Ramos (cell line): ENCODE measurements around the gene TMEM131.
"Not testable (repeated sequence)": the region's sequence is repeated elsewhere in the genome, so short reads cannot be mapped to it uniquely, and the experiment has no call there.

Experiments used
- in situ Hi-C: fragments of 300-500 bp; cut with MboI; formaldehyde crosslinking; loops from one replicate; pipeline ENCODE4 v1.14.3; 2022; ENCODE audit warnings: low sequenced_read_pairs; ENCODE audit not compliant: unreplicated experiment

TMEM131 gene

DNA sequence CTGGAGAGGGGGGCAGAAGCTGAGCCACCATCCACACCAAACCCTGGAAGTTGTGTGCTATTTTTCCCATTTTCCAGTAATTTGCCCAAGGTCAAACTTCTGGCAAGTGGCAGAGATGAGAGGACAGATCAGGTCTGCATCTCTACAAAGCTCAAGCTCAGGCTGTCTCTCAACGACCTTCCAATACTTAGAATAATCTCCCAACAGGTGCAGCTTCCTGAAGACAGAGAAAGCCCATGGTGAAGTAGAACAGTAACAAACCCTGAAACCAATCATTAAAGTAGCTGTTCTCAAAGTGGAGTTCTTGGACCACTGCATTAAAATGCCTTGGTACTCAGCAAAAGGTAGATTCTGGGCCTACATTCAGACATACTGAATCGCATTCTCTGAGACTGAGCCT lies 37.6 kb downstream of the TMEM131 start:
- in situ Hi-C loops: no loop called here

DNA sequence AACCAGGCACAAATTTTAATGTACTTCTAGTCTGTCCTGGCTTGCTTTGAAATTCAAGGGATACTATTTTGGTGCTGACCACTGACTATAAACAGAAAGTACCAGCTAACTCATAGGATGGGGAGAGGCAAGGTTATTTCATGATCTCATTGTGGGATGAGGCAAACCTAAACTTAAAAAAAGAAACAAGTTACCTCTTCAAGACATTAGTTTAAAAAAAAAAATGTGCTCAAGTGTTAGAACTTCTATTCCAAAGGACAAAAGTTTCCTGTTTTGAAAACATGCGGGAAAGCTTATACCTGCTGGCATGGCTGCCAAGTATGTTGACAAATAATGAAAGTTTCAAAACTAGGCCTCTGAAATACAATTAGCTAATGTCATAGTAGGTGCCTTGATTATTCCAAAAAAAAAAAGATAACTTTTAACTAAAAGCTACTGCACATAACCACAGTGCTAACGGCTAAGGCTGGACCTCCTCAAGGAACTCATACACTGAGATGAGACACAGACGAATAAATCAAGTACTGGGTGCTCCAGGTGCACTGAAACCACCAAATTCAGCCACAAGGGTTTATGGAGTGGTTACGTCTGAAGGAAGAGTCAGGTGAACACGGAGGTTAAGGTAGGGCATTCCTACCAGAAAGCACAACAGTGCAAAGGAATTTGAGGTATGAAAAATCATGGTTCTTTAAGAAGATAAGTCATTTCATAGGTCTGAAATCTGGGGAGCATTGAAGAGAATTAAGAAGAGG lies 38.1 kb downstream of the TMEM131 start:
- in situ Hi-C loops: no loop called here

DNA sequence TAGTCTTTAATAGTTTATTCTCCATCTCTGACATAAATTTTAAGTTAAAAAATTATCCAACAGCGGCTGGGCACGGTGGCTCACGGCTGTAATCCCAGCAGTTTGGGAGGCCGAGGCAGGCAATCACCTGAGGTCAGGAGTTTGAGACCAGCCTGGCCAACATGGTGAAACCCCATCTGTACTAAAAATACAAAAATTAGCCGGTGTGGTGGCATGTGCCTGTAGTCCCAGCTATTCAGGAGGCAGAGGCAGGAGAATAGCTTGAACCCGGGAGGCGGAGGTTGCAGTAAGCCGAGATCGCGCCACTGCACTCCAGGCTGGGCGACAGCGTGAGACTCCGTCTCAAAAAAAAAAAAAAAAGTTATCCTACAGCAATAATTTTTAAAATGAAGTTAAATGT lies 39.0 kb downstream of the TMEM131 start:
- in situ Hi-C loops: not testable (repeated sequence)

DNA sequence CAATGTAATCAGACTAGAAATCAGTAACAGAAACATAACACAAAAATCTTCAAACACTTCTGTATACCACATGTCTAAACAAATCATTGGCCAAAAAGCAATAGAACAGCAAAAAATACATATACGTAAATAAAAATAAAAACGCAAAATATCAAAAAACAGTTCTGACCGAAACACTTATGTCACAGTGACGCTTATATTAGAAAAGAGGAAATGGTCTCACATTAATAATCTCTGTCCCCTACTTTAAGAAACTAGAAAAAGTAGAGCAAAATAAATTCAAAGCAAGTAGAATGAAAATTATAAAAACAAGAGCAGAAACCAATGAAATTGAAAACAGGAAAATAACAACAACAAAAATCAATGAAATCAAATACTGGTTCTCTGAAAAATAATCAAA lies 41.9 kb downstream of the TMEM131 start:
- in situ Hi-C loops: no loop called here

DNA sequence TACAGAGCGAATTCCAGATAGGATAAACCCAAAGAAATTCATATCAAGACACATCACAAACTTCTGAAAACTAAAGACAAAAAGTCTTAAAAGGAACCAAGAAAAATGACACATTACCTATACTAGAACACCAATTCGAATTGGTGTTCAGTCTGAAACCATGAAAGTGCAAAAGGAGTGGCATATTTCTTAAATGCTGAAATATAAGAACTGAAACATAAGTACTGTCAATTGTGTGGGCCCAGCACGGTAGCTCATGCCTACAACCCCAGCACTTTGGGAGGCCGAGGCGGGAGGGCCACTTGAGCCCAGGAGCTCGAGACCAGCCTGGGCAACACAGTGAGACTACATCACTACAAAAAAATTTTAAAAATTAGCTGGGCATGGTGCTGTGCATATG lies 43.4 kb downstream of the TMEM131 start:
- in situ Hi-C loops: no loop called here

DNA sequence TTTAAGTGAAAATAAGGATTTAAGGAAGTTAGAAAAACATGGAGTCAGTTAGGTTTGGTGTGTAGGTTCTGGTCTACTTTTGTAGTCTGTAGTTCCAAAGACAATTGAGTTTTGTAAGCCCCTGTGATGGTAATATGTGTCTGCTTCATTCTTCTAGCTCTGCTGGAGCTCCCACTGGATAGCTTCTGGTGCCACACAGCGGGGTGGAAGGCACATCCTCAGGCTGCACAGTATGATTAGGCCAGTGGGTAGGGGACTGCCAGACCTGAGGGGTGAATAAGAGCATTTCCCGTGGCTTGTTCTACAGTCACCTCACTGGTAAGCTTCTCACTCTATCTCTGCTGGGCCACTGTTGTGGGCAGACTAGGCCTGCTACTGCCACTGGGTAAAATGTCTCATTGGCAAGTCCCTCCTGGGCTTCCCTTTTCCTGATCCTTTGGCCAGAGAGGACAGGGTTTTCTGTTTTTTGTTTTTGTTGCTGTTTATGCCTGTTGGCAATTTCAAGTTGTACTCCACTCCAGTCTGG lies 44.5 kb downstream of the TMEM131 start:
- in situ Hi-C loops: no loop called here

DNA sequence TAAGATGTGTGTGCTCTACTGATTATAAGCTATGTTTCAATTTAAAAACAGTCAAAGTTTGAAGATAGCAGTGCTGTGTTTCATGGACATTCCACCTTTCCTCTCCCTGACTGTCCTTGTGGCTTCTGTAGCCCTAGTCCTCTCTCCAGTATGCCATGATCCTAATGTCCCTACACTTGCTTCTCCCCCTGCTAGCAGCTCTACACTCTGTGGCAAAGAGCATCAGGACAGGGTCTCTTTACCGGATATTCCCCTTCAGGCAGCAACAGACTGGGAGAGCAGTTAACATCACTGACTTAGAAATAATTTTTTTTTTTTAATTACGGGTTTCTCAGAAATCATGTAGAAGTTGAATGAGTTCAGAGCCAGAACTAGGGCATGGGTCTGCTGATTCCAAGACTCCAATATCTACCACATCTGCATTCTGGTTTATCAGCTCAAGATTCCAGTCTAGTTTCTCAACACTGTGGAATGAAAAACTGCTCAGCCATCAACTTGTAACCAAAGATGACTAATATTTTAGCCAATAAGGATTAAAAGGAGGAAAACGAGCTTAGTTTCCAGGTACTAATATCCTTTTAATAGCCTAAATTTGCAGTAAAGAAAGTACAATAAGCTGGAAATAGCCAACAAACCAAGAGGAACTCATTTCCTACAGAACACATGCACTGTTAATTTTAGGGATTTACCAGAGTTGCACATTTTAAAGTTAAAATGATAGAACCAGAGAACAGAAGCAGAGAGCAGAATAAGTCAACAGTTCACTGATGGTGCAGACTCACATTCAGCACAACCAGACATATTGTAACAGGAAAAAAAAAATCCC lies 45.2 kb downstream of the TMEM131 start:
- in situ Hi-C loops: no loop called here

DNA sequence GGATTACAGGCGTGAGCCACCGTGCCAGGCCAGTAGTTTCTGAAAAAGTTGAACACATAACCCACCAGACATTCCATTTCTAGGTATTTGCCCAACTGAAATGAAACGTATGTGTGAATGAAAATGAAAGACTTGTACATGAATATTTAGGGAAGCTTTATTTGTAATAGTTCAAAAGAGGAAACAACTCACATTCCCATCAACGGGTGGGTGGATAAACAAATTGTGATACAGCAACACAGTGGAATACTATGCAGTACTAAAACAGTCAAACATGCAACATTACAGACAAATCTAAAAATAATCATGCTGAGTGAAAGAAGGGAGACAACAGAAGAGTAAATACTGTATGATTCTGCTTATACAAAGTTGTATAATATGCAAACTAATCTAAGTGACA lies 46.8 kb downstream of the TMEM131 start:
- in situ Hi-C loops: no loop called here

DNA sequence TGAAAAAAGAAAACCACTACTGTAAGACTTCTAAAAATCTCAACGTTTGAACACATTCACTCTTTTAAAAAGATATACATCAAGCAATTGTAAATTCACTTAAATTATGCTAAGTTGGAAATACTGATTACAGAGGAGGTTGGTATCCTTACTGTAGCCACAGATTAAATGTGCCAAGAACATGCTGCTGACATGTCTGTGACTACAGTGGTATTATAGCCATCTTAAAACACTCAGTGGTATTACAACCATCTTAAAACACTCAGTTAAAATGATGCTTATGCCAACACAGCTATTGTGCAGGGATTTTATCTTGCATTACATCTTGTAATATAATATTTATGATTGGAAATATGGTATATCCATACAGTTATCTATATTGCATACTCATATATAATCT lies 50.0 kb downstream of the TMEM131 start:
- in situ Hi-C loops: no loop called here

DNA sequence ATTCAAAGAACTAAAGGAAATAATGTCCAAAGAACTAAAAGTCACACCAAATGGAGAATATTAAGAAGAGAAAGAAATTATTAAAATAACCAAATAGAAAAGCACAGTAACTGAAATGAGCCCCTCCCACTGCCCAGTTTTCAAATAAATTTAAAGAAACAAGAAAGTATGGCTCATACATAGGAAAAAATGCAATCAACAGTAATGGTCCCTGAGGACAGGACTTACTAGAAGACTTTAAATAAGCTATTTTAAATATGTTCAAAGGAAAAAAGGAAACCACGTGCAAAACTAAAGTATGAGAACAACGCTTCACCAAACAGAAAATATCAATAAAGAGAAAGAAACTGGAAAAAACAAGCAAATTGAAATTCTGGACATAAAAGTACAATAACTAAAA lies 58.9 kb downstream of the TMEM131 start:
- in situ Hi-C loops: no loop called here

DNA sequence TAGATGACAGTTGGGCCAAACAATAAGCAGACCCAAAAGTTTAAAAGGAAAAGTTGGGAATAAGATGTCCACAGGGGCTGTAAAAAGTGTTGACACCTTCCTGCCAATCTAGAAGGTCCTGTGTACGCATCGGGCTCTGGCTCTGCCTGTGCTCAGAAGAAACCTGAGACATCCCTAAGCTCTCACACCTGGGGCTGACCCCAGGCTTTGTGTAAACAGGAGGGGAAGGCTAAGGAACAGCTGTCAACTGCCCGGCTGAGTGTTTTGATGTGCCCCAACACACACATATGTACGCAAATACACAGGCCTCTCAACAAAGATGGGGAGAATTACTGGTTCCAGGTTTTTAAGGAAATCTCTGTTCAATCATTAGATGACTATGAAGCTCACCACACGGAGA lies 59.5 kb downstream of the TMEM131 start:
- in situ Hi-C loops: no loop called here

DNA sequence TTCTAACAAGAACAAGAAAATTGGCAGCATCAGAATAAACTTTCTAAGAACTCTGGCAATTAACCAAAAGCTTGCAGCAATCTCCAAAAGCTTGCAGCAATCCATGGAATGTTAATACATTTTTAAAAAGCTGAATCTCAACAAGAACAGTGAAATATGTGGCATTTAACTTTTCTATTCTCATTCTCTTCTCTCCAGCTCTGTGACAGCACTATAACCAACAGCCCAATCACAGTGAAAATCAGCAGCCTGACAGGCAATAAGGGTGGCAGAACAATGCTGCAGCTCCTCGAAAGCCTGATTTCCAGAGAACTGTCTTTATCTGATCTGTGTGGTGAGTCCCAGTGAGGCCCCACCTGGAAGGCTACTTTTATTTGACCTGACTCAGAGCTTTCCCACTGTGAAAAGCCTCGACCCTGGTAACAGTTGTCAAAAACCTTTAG lies 60.0 kb downstream of the TMEM131 start:
- in situ Hi-C loops: no loop called here

DNA sequence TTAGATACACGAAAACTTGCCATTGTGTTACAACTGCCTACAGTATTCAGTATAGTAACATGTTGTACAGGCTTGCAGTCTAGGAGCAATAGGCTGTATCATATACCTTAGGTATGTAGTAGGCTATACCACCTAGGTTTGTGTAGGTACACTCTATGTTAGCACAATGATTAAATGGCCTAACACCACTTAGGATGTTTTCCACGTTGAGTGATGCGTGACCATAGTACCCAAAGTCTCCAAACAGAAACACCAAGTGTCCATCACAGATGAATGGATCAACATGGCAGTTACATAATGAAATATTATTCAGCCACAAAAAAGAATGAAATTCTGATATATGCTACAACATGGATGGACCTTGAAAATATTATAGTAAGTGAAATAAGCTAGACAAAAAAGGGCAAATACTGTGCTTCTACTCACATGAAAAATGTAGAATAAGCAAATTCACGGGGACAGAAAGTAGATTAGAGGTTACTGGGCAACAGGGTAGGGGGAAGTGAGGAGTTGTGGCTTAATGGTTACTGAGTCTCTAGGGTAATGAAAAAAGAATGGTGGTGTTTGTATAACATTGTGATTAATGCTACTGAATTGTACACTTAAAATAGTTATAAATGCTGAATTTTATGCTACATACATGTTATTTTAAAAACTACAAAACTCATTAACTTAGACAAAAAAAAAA lies 62.6 kb downstream of the TMEM131 start:
- in situ Hi-C loops: no loop called here

DNA sequence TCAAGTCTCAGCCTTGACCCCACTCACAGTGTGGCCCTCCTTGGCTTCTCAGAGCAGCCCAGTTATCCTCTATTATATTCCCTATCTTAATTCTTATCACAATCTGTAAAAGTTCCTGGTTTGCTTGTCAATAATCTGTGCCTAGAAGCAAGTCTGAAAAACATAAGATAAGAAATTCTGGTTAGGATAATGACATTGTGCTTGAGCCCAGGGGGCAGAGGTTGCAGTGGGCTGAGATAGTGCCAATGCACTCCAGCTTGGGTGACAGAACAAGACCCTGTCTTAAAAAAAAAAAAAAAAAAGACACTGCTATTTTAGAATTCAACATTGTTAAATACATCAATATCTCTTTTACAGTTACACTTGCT lies 63.9 kb downstream of the TMEM131 start:
- in situ Hi-C loops: no loop called here

DNA sequence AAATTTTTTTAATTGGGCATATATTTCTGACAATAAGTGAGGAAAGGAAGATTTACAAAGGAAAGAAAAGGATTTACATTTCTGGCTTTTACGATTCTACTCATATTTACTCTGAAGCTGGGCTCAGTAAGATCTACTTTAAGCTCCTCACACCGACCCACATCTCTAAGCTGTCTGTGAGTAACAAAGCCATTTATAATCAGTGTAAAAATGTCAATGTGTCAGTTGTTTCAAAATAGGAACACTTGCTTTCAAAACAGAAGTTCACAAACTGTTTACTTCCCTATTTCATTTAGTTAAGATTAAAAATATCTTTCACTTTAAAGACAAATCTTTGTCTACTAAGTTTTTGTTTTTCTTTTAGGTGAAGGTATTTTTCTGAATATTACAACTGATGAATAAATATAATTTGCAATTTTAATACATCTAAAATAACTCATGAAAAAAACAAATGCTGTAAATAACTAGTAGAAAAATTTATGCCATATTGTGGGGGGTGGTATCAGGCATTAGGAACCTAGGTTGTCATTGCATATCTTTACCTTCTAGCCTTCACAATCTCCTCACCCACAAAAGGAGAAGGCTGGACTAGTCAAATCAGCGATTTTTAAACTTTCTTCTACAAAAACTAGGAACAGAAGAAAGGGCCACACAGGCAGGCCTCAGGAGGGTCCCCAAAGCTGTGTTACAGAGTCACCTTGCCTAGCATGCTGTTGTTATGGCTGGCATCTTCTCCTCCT lies 64.5 kb downstream of the TMEM131 start:
- in situ Hi-C loops: no loop called here

DNA sequence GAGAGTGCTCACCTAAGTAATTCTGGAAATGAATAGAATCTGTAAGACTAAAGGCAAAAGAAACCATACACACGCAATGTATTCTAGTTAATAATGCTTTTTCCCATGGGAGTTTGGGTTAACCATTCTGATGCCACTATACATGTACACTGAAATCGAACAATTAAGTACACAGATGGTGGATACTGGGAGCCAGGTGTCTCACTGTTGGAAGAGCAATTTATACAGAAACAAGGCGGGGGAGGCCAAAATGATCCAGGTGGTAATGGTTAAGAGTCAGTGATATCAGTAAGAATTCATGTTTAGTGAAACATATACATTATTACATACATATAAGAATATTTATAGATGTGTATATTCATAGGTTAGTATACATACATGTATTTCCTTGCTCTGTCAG lies 67.2 kb downstream of the TMEM131 start:
- in situ Hi-C loops: no loop called here

DNA sequence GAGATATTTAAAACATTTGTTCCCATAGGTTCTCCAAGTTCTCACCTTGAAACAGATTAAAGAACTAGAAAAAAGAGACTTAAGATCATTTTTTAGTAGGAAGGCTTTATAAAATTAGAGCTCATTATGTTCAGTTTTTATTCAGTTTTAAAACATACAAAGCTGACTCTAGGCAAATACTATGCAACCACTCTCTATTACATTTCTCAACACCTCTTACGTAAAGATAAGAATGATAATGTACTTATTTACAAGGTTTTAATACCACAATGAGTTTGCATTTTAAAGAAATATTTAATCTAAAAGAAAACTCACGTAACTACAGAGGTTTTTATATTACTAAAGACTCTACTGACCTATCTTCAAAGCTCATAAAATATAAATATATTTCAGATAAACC lies 68.8 kb downstream of the TMEM131 start:
- in situ Hi-C loops: no loop called here

DNA sequence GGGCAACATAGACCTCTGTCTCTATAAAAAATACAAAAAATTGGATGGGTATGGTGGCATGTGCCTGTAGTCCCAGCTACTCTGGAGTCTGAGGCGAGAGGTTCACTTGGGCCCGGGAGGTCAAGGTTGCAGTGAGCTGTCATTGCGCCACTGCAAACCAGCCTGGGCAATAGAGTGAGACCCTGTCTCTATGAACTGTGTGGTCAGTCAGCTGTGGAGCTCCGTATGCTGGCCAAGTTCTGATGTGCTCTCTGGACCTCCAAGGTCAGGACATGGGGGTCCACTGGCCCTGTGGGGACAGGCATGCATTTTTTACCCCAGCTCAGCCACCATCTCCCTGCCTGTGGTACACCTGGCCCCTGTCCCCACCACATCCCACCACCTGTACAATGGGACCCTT lies 71.6 kb downstream of the TMEM131 start:
- in situ Hi-C loops: no loop called here

DNA sequence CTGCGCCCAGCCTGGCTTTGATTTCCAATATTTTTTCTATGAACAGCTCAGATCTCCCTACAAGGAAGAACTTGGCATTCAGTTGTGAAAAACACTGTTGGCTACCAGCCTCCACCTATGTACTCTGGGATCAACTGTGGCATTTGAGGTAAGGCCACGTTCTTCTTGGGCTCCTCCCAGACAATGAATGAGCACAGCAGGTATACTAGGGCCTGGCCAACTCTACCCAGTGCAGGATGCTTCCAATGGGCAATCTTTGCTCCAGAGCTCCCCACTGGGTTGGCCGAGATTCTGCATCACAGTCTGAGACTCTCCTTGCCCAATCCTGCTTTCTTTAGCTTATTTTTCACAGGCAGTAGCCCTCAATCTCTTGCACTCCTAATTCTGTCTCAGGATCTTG lies 75.9 kb downstream of the TMEM131 start:
- in situ Hi-C loops: no loop called here

DNA sequence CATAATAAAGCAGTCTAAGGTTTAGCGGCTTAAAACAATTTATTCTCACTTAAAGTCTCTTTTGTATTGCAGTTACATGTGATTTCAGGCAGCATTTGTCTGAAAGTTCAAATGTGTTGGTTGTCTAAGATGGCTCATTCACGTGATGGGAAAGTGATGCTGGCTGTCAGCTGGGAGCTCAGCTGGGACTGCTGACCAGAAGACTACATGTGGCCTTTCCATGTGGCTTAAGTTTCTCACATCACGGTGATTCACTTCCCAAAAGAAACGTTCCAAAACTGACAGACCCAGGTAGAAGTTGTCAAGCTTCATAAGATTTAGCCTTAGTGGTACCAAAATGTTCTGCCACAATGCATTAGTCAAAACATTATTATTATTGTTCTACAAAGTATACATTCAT lies 76.9 kb downstream of the TMEM131 start:
- in situ Hi-C loops: no loop called here
